ENCODE data around the gene TRIM75. TPM values are rescaled to one million over a fixed set of nuclear protein-coding genes. Genes with fewer than 3 reads are reported as not detected.

The TRIM75 gene
- total RNA-seq, 4 donors from 2014 or later, result not detected

DNA sequence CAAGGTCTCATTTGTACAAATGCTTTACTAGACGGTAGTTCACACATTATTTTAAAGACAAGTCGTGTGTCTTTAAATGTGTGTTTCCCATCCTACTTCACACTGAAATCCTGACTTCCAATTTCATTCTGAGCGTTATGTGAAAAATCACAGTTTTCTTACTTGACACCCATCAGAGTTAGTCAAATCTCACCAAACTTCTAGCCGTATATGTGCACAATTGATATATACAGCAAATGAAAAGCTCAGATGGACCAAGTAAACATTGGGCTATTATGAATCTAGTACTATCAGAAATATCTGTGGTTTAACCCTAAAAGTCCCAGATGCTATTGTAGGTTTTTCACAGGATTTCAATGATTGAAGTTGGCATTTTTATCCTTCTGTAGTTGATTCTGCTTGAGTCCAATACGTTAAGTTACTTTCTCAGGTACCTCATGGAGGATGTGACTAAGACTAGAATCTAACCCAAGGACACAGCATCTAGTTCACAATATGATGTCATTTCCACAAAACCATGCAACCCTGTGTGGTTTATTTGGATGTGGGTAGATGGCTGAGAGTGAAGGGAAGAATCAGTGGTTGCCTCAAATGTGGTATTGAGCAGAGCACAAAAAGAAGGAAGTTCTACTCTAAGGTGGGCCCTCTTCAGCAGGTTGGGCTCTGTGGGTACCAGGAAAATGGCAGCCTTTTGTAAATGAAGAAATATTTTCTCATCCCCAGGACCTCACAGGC lies 44.0 kb upstream of the TRIM75 start:
- peaks cover 0 to 6% (median 2%) of the 10 kb centered on the region in 4 donors for H3K4me1 ChIP-seq
- no peak for TF ChIP-seq POLR2A (IDR thresholded peaks at IDR 0.05; ENCODE audit: low read depth)
- TF ChIP-seq EP300 (IDR thresholded peaks at IDR 0.05), result no peak
- TF ChIP-seq POLR2AphosphoS5 (IDR thresholded peaks at IDR 0.05), result no peak
- TF ChIP-seq, protein P1, sequence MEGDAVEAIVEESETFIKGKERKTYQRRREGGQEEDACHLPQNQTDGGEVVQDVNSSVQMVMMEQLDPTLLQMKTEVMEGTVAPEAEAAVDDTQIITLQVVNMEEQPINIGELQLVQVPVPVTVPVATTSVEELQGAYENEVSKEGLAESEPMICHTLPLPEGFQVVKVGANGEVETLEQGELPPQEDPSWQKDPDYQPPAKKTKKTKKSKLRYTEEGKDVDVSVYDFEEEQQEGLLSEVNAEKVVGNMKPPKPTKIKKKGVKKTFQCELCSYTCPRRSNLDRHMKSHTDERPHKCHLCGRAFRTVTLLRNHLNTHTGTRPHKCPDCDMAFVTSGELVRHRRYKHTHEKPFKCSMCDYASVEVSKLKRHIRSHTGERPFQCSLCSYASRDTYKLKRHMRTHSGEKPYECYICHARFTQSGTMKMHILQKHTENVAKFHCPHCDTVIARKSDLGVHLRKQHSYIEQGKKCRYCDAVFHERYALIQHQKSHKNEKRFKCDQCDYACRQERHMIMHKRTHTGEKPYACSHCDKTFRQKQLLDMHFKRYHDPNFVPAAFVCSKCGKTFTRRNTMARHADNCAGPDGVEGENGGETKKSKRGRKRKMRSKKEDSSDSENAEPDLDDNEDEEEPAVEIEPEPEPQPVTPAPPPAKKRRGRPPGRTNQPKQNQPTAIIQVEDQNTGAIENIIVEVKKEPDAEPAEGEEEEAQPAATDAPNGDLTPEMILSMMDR (IDR thresholded peaks at IDR 0.05), result no peak
- no peaks in the 10 kb centered on the region for H3K9me3 ChIP-seq
- no peaks in the 10 kb centered on the region for H3K27me3 ChIP-seq
- DNase-seq (ENCODE audit: extremely low spot score), result no peak
- no peak overlapping the region for H3K27ac ChIP-seq (replicated peaks in 1 of 4)
- intact Hi-C loops (cut with DNase I), result no loop called here
- no peaks in the 10 kb centered on the region for H3K36me3 ChIP-seq
- H3K4me3 ChIP-seq, result no peak overlapping the region
- 81% methylated on average over 5 of the region's 5 CpGs for WGBS

DNA sequence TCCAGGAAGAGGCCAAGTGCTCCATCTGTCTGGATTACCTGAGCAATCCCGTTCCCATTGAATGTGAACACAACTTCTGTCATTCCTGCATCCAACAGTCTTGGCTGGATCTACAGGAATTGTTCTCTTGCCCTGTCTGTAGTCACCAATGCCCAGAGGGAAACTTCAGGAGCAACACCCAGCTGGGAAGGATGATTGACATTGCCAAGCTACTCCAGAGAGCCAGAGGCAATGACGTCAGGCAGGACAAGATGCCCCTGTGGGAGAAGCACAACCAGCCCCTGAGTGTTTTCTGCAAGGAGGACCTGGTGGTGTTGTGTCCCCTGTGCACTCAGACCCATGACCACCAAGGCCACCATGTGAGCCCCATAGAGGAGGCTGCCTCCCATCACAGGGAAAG lies 43.2 kb upstream of the TRIM75 start:
- intact Hi-C loops (cut with DNase I), result no loop called here
- DNase-seq (ENCODE audit: extremely low spot score), result no peak
- Histone ChIP-seq H3K27me3 (no peaks in the 10 kb centered on the region), H3K27ac (replicated peaks in 1 of 4) (no peak overlapping the region), H3K36me3 (no peaks in the 10 kb centered on the region), H3K9me3 (no peaks in the 10 kb centered on the region), H3K4me3 (no peak overlapping the region), H3K4me1 (peaks cover 0 to 6% (median 2%) of the 10 kb centered on the region in 4 donors)
- WGBS, result 95% methylated on average over 2 of the region's 2 CpGs
- TF ChIP-seq EP300 (IDR thresholded peaks at IDR 0.05) (no peak), POLR2A (IDR thresholded peaks at IDR 0.05; ENCODE audit: low read depth) (no peak), POLR2AphosphoS5 (IDR thresholded peaks at IDR 0.05) (no peak)
- TF ChIP-seq, protein P1 (IDR thresholded peaks at IDR 0.05), result no peak

DNA sequence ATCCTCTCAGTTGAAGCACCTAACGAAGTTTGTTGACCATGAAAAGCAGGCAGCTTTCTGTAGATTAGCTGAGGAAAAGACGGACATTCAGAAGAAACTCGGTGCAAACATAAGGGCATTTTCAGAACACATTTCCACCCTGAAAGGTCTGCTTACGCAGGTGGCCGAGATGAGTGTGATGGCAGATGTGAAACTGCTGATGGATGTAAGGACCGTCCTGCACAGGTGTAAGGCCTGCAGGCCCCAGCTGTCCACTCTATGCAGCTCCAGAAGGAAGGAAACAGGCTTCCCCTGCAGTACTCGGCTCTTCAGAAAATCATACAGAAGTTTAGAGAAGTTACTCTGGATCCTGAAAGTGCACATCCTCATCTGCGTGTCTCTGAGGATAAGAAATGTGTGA lies 42.7 kb upstream of the TRIM75 start:
- 80% methylated on average over 8 of the region's 8 CpGs for WGBS
- Histone ChIP-seq H3K27me3 (no peaks in the 10 kb centered on the region), H3K27ac (replicated peaks in 1 of 4) (no peak overlapping the region), H3K4me3 (no peak overlapping the region), H3K4me1 (peaks cover 0 to 6% (median 2%) of the 10 kb centered on the region in 4 donors), H3K9me3 (no peaks in the 10 kb centered on the region), H3K36me3 (no peaks in the 10 kb centered on the region)
- no peak for DNase-seq (ENCODE audit: extremely low spot score)
- TF ChIP-seq, protein P1 (IDR thresholded peaks at IDR 0.05), result no peak
- no peak for TF ChIP-seq EP300 (IDR thresholded peaks at IDR 0.05)
- no peak for TF ChIP-seq POLR2AphosphoS5 (IDR thresholded peaks at IDR 0.05)
- no peak for TF ChIP-seq POLR2A (IDR thresholded peaks at IDR 0.05; ENCODE audit: low read depth)
- intact Hi-C loops (cut with DNase I), result no loop called here

DNA sequence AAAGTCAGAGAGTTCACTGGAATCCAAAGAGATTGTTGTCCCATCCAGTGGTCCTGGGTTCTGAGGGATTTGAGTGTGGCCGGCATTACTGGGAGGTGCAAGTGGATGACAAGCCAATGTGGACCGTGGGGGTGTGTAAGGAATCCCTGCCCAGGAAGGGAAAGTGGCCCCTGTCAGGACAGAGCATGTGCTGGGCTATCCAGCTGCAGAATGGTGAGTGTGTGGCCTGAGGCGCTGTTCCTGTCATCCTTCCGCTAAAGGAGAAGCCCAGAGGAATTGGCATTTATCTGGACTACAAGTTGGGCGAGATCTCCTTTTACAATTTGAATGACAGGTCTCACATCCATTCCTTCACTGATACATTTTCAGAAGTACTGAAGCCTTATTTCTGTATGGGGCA lies 42.3 kb upstream of the TRIM75 start:
- Histone ChIP-seq H3K36me3 (no peaks in the 10 kb centered on the region), H3K4me3 (no peak overlapping the region), H3K27ac (replicated peaks in 1 of 4) (no peak overlapping the region), H3K9me3 (no peaks in the 10 kb centered on the region), H3K4me1 (peaks cover 0 to 4% (median 2%) of the 10 kb centered on the region in 4 donors), H3K27me3 (no peaks in the 10 kb centered on the region)
- intact Hi-C loops (cut with DNase I), result no loop called here
- no peak for DNase-seq (ENCODE audit: extremely low spot score)
- WGBS, result 93% methylated on average over 5 of the region's 5 CpGs
- TF ChIP-seq EP300 (IDR thresholded peaks at IDR 0.05), result no peak

DNA sequence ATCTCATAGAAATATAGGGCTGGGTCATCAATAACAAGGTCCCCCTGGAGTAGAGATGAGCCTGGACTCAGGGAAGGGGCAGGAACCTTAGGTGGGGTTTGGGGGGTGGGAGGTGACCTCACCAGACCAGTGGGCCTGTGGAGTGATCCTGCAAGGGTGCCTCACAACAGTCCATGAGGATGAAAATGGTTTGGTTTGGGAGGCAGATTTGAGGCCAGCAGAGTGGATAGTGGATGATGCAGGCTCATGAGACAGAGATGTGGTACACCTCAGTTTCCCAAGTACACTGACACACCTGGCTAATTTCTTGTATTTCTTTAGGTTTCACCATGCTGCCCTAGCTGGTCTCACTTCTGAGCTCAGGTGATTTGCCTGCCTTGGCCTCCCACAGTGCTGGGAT lies 40.0 kb upstream of the TRIM75 start:
- no peak for DNase-seq (ENCODE audit: extremely low spot score)
- intact Hi-C loops (cut with DNase I), result no loop called here
- Histone ChIP-seq H3K36me3 (no peaks in the 10 kb centered on the region), H3K4me3 (no peak overlapping the region), H3K27me3 (no peaks in the 10 kb centered on the region), H3K27ac (replicated peaks in 1 of 4) (no peak overlapping the region), H3K9me3 (no peaks in the 10 kb centered on the region), H3K4me1 (no peaks in the 10 kb centered on the region)
- TF ChIP-seq, protein P1 (IDR thresholded peaks at IDR 0.05), result no peak
- TF ChIP-seq EP300 (IDR thresholded peaks at IDR 0.05) (no peak), POLR2AphosphoS5 (IDR thresholded peaks at IDR 0.05) (no peak), POLR2A (IDR thresholded peaks at IDR 0.05; ENCODE audit: low read depth) (no peak)
